Spleen (tissue), 11 donors: ENCODE data around the gene C20orf96. TPM values are rescaled to one million over a fixed set of nuclear protein-coding genes. Genes with fewer than 3 reads are reported as not detected.

Source experiments
- DNase-seq: peaks from one replicate; pipeline ENCODE4 v3.0.0-alpha.2; 2020
- H3K27ac ChIP-seq, 8 donors: fragments of 200-600 bp; sonication (generic) in 7 of 8; 1 replicate in 4 of 8; 2 replicates in 4 of 8; pipeline versions ENCODE4 v1.5.0 to v1.8.0; 2016 to 2021; ENCODE audit warnings: inconsistent platforms in 4 of 8, mild to moderate bottlenecking in 4 of 8, moderate library complexity in 1 of 8
- H3K27me3 ChIP-seq, 7 donors: fragments of 200-600 bp; sonication (generic) in 6 of 7; replicated peaks in 1 of 7; 1 replicate in 4 of 7; 2 replicates in 3 of 7; pipeline versions ENCODE4 v1.5.0 to v1.8.0; 2016 to 2021; ENCODE audit warnings: inconsistent platforms in 3 of 7, mild to moderate bottlenecking in 1 of 7
- H3K36me3 ChIP-seq, 6 donors: fragments of 200-600 bp; sonication (generic) in 5 of 6; 1 replicate in 4 of 6; 2 replicates in 2 of 6; pipeline versions ENCODE4 v1.5.0 to v1.8.0; 2016 to 2021; ENCODE audit warnings: inconsistent platforms in 2 of 6
- H3K4me1 ChIP-seq, 6 donors: fragments of 200-600 bp; sonication (generic) in 5 of 6; 1 replicate in 3 of 6; 2 replicates in 3 of 6; pipeline versions ENCODE4 v1.5.0 to v1.8.0; 2016 to 2021; ENCODE audit warnings: inconsistent platforms in 3 of 6
- H3K4me3 ChIP-seq, 8 donors: fragments of 200-600 bp; sonication (generic) in 7 of 8; 1 replicate in 4 of 8; 2 replicates in 4 of 8; pipeline versions ENCODE4 v1.5.0 to v1.8.0; 2016 to 2021; ENCODE audit warnings: inconsistent platforms in 4 of 8, mild to moderate bottlenecking in 4 of 8, moderate library complexity in 2 of 8
- H3K9me3 ChIP-seq, 8 donors: fragments of 200-600 bp; sonication (generic) in 7 of 8; 1 replicate in 4 of 8; 2 replicates in 4 of 8; pipeline versions ENCODE4 v1.5.0 to v1.8.0; 2016 to 2021; ENCODE audit warnings: inconsistent platforms in 4 of 8
- POLR2A ChIP-seq, 3 donors: fragments of 450-650 bp; IDR thresholded peaks; one replicate each; pipeline ENCODE4 v1.5.1; 2017; ENCODE audit warnings: antibody characterized with exemption in 3 of 3, mild to moderate bottlenecking in 1 of 3
- POLR2AphosphoS5 ChIP-seq, 3 donors: sonication (generic); formaldehyde crosslinking; IDR thresholded peaks; one replicate each; pipeline ENCODE4 v1.5.1; 2017; ENCODE audit warnings: antibody characterized with exemption in 3 of 3
- WGBS, 5 donors: extraction: QIAGEN DNeasy Blood & Tissue Kit in 3 of 5; methylation state at CpG; one replicate each; pipeline versions ENCODE4 v1.1.5 to v1.1.7; 2013 to 2018; 5-methylcytosine and 5-hydroxymethylcytosine counted together
- intact Hi-C: fragments of 100-400 bp; cut with DNase I; formaldehyde crosslinking; loops from one replicate; pipeline ENCODE4 v1.15.0; 2023; ENCODE audit warnings: low total_unique reads
- polyA plus RNA-seq, 3 donors: library from polyadenylated mRNA; stranded (reverse); fragments of 200-250 nt; gene quantifications; one replicate each; pipeline ENCODE4 v1.2.1, GENCODE V29; 2013
- total RNA-seq, 7 donors: library from RNA; depleted of rRNA in 3 of 7; stranded (reverse); fragments of >200 nt in 3 of 7; fragmentation: NEBNext Ultra II Directional in 4 of 7; extraction: Animal tissue kit (Norgen Biotek cat#: 25700) in 4 of 7; gene quantifications; one replicate each; pipeline versions ENCODE4 v1.1.0 to v1.2.1, GENCODE V29; 2016 to 2021
- TF ChIP-seq, protein P1 (sequence below), 11 experiments: fragments of 200-600 bp in 7 of 11; fragments of 450-650 bp in 4 of 11; sonication (generic) in 4 of 11; IDR thresholded peaks in 8 of 11; conservative IDR thresholded peaks in 3 of 11; 1 replicate in 7 of 11; 2 replicates in 4 of 11; pipeline versions ENCODE4 v1.4.0 to v1.8.0; 2016 to 2021; ENCODE audit warnings: antibody characterized with exemption in 11 of 11, inconsistent platforms in 4 of 11, mild to moderate bottlenecking in 1 of 11
- donor health status: healthy with polysubstance abuse.
- donor health status: DM: no; HTN: no; CAD: no; lungs with moderate emphysema.
- donor health status: DM: no; HTN: no; CAD: no.
- donor health status: Bipolar disorder and iron deficiency.
- donor health status: healthy.
- donor health status: DM: no; HTN: no; CAD: no.
- donor health status: DM: yes; HTN: yes; CAD: no.

Gene C20orf96
- total and polyA plus RNA-seq, 10 donors, result 2.3 to 10.4 (median 6.2) TPM

DNA sequence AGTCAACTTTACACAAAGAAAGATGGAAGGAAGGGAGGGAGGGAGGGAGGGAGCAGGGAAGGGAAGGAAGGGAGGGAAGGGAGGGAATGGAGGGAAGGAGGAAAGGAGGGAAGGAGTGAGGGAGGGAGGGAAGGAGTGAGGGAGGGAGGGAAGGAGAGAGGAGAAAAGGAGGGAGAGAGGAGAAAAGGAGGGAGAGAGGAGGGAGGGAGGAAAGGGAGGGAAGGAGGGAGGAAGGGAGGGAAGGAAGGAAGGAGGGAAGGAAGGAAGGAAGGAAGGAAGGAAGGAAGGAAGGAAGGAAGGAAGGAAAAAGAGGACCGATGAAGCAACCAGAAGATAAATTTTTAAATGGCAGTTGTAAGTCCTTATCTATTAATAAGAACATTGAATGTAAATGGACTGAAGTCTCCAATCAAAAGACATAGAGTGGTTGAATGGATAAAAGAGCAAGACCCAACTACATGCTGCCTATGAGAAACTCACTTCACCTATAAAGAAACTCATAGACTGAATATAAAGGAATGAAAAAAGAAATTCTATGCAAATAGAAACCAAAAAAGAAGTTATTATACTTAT lies 69.2 kb downstream of the C20orf96 start:
- H3K4me3 ChIP-seq, result no peak overlapping the region

More for the DNA sequence above, 69.2 kb downstream of the C20orf96 start:
- no peak for DNase-seq
- Histone ChIP-seq H3K9me3 (peaks cover 0 to 4% (median 0%) of the 10 kb centered on the region in 8 donors), H3K36me3 (no peaks in the 10 kb centered on the region), H3K27me3 (peaks cover 0 to 45% (median 6%) of the 10 kb centered on the region in 7 donors), H3K27ac (no peak overlapping the region), H3K4me1 (no peaks in the 10 kb centered on the region)
- intact Hi-C loops, result no loop called here
- no peak for TF ChIP-seq POLR2AphosphoS5 (IDR thresholded peaks at IDR 0.05)
- TF ChIP-seq, protein P1, sequence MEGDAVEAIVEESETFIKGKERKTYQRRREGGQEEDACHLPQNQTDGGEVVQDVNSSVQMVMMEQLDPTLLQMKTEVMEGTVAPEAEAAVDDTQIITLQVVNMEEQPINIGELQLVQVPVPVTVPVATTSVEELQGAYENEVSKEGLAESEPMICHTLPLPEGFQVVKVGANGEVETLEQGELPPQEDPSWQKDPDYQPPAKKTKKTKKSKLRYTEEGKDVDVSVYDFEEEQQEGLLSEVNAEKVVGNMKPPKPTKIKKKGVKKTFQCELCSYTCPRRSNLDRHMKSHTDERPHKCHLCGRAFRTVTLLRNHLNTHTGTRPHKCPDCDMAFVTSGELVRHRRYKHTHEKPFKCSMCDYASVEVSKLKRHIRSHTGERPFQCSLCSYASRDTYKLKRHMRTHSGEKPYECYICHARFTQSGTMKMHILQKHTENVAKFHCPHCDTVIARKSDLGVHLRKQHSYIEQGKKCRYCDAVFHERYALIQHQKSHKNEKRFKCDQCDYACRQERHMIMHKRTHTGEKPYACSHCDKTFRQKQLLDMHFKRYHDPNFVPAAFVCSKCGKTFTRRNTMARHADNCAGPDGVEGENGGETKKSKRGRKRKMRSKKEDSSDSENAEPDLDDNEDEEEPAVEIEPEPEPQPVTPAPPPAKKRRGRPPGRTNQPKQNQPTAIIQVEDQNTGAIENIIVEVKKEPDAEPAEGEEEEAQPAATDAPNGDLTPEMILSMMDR (IDR thresholded peaks at IDR 0.05 in 8 of 11, conservative IDR thresholded peaks at IDR 0.05 in 3 of 11), result no peak
- no peak for TF ChIP-seq POLR2A (IDR thresholded peaks at IDR 0.05)
- WGBS, 5 donors, result 19 to 47% (median 40%) methylated on average over 1 of the region's 1 CpG

Other genes starting within 250 kb of the C20orf96 start
- gene DEFB125, start 203.1 kb downstream of the C20orf96 start, total RNA-seq, result not detected
- not detected for gene DEFB125, start 203.1 kb downstream of the C20orf96 start, polyA plus RNA-seq
- not detected for gene DEFB126, start 148.2 kb downstream of the C20orf96 start, total RNA-seq
- not detected for gene DEFB126, start 148.2 kb downstream of the C20orf96 start, polyA plus RNA-seq
- gene DEFB127, start 133.3 kb downstream of the C20orf96 start, total RNA-seq, result not detected
- not detected for gene DEFB127, start 133.3 kb downstream of the C20orf96 start, polyA plus RNA-seq
- gene DEFB128, start 101.0 kb downstream of the C20orf96 start, total RNA-seq, result not detected
- gene DEFB128, start 101.0 kb downstream of the C20orf96 start, polyA plus RNA-seq, result not detected
- gene DEFB129, start 63.5 kb downstream of the C20orf96 start, total RNA-seq, result not detected
- gene DEFB129, start 63.5 kb downstream of the C20orf96 start, polyA plus RNA-seq, result not detected
- gene DEFB132, start 33.0 kb downstream of the C20orf96 start, total RNA-seq, result not detected
- gene DEFB132, start 33.0 kb downstream of the C20orf96 start, polyA plus RNA-seq, result not detected
- 10 to 100 TPM; 17.4 to 26.6 (median 23.6) TPM for gene ZCCHC3, start 6.8 kb upstream of the C20orf96 start, total RNA-seq
- gene ZCCHC3, start 6.8 kb upstream of the C20orf96 start, polyA plus RNA-seq, result 10 to 100 TPM; 18.7 to 22.2 (median 19.5) TPM
- gene SOX12, start 34.8 kb upstream of the C20orf96 start, total RNA-seq, result 10 to 100 TPM in 2 of 7 donors, 1 to 10 TPM in 5; 4.5 to 12.5 (median 8.3) TPM
- 1 to 10 TPM; 3.2 to 4.9 (median 3.4) TPM for gene SOX12, start 34.8 kb upstream of the C20orf96 start, polyA plus RNA-seq
- gene NRSN2, start 56.4 kb upstream of the C20orf96 start, total RNA-seq, result 10 to 100 TPM; 10.9 to 26.3 (median 18.2) TPM
- gene NRSN2, start 56.4 kb upstream of the C20orf96 start, polyA plus RNA-seq, result 10 to 100 TPM; 10.5 to 13.4 (median 12.8) TPM
- gene TRIB3, start 90.0 kb upstream of the C20orf96 start, total RNA-seq, result 10 to 100 TPM in 4 of 7 donors, 1 to 10 TPM in 3; 8.3 to 25.7 (median 12.0) TPM
- 10 to 100 TPM in 2 of 3 donors, 1 to 10 TPM in 1; 5.7 to 11.7 (median 11.6) TPM for gene TRIB3, start 90.0 kb upstream of the C20orf96 start, polyA plus RNA-seq
- 100 to 1,000 TPM in 4 of 7 donors, 10 to 100 TPM in 3; 90.2 to 124 (median 105) TPM for gene RBCK1, start 117.5 kb upstream of the C20orf96 start, total RNA-seq
- 100 to 1,000 TPM in 1 of 3 donors, 10 to 100 TPM in 2; 78.6 to 152 (median 98.9) TPM for gene RBCK1, start 117.5 kb upstream of the C20orf96 start, polyA plus RNA-seq
- 10 to 100 TPM; 30.6 to 41.0 (median 34.8) TPM for gene TBC1D20, start 171.8 kb upstream of the C20orf96 start, total RNA-seq
- 10 to 100 TPM in 2 of 3 donors, 1 to 10 TPM in 1; 9.2 to 15.1 (median 10.3) TPM for gene TBC1D20, start 171.8 kb upstream of the C20orf96 start, polyA plus RNA-seq